Tibial artery (tissue), 4 donors: ENCODE results near the gene GTF2E1.

Experiments
- DNase-seq, 2 donors: peaks; one replicate each; pipeline ENCODE4 v3.0.0-alpha.2; 2019
- H3K27ac ChIP-seq, 2 donors: fragments of 200-600 bp; sonication (generic) in 1 of 2; 1 replicate in 1 of 2; 2 replicates in 1 of 2; pipeline ENCODE4 v1.5.1; 2018 to 2019; ENCODE audit warnings: mild to moderate bottlenecking in 1 of 2
- H3K27me3 ChIP-seq, 2 donors: fragments of 200-600 bp; sonication (generic) in 1 of 2; one replicate each; pipeline versions ENCODE4 v1.5.1 to v1.6.0; 2016 to 2019
- H3K36me3 ChIP-seq, 3 donors: fragments of 200-600 bp; sonication (generic) in 2 of 3; one replicate each; pipeline ENCODE4 v1.5.1; 2016 to 2019; ENCODE audit warnings: mild to moderate bottlenecking in 2 of 3
- H3K4me1 ChIP-seq, 4 donors: fragments of 200-600 bp; sonication (generic) in 2 of 4; 1 replicate in 3 of 4; 2 replicates in 1 of 4; pipeline ENCODE4 v1.5.1; 2016 to 2019
- H3K4me3 ChIP-seq, 2 donors: fragments of 200-600 bp; sonication (generic) in 1 of 2; 1 replicate in 1 of 2; 2 replicates in 1 of 2; pipeline ENCODE4 v1.5.1; 2018 to 2019; ENCODE audit warnings: mild to moderate bottlenecking in 2 of 2
- H3K9me3 ChIP-seq, 3 donors: fragments of 200-600 bp; sonication (generic) in 1 of 3; one replicate each; pipeline ENCODE4 v1.5.1; 2016 to 2019
- CTCF ChIP-seq, 2 experiments: fragments of 200-600 bp in 1 of 2; fragments of 450-650 bp in 1 of 2; IDR thresholded peaks; one replicate each; pipeline ENCODE4 v1.5.1; 2017 to 2019; ENCODE audit warnings: antibody characterized with exemption in 2 of 2, mild to moderate bottlenecking in 1 of 2, moderate library complexity in 1 of 2
- intact Hi-C: fragments of 100-400 bp; cut with DNase I; formaldehyde crosslinking; loops from one replicate; pipeline ENCODE4 v1.15.0; 2023; ENCODE audit warnings: low total_unique reads

The GTF2E1 gene

GRCh38 chr3:120801484-120801883, 58.9 kb downstream of the GTF2E1 start:
- intact Hi-C loops = no loop called here
- H3K36me3 ChIP-seq = no peaks in the 10 kb centered on the region
- no peak overlapping the region for H3K27ac ChIP-seq
- H3K4me3 ChIP-seq = no peak overlapping the region
- H3K9me3 ChIP-seq = no peaks in the 10 kb centered on the region
- no peaks in the 10 kb centered on the region for H3K27me3 ChIP-seq
- no peaks in the 10 kb centered on the region for H3K4me1 ChIP-seq
- DNase-seq = no peak
- no peak for TF ChIP-seq CTCF (IDR thresholded peaks at IDR 0.05)

GRCh38 chr3:120802916-120803315, 60.4 kb downstream of the GTF2E1 start:
- intact Hi-C loops = no loop called here
- H3K27me3 ChIP-seq = no peaks in the 10 kb centered on the region

GRCh38 chr3:120816728-120817127, 74.2 kb downstream of the GTF2E1 start:
- no peak for DNase-seq
- H3K4me1 ChIP-seq = no peaks in the 10 kb centered on the region
- no peaks in the 10 kb centered on the region for H3K27me3 ChIP-seq
- no peak for TF ChIP-seq CTCF (IDR thresholded peaks at IDR 0.05)
- H3K4me3 ChIP-seq = no peak overlapping the region
- H3K36me3 ChIP-seq = no peaks in the 10 kb centered on the region
- H3K9me3 ChIP-seq = no peaks in the 10 kb centered on the region
- intact Hi-C loops = no loop called here
- H3K27ac ChIP-seq = no peak overlapping the region

More at GRCh38 chr3:120802916-120803315, 60.4 kb downstream of the GTF2E1 start:
- no peak overlapping the region for H3K27ac ChIP-seq
- H3K9me3 ChIP-seq = no peaks in the 10 kb centered on the region
- H3K36me3 ChIP-seq = no peaks in the 10 kb centered on the region
- H3K4me1 ChIP-seq = no peaks in the 10 kb centered on the region
- no peak overlapping the region for H3K4me3 ChIP-seq
- TF ChIP-seq CTCF (IDR thresholded peaks at IDR 0.05) = no peak
- DNase-seq = no peak

- Histone ChIP-seq H3K27me3 (no peaks in the 10 kb centered on the region), H3K36me3 (no peaks in the 10 kb centered on the region), H3K9me3 (no peaks in the 10 kb centered on the region), H3K27ac (no peak overlapping the region), H3K4me3 (no peak overlapping the region), H3K4me1 (no peaks in the 10 kb centered on the region)
- intact Hi-C loops = no loop called here
- no peak for DNase-seq
- TF ChIP-seq CTCF (IDR thresholded peaks at IDR 0.05) = no peak
Measured at GRCh38 chr3:120820748-120821147, 78.2 kb downstream of the GTF2E1 start.

GRCh38 chr3:120821426-120821825, 78.9 kb downstream of the GTF2E1 start:
- TF ChIP-seq CTCF (IDR thresholded peaks at IDR 0.05) = no peak

GRCh38 chr3:120823156-120823555, 80.6 kb downstream of the GTF2E1 start:
- H3K36me3 ChIP-seq = no peaks in the 10 kb centered on the region
- intact Hi-C loops = no loop called here
- no peak for DNase-seq
- no peaks in the 10 kb centered on the region for H3K4me1 ChIP-seq
- H3K9me3 ChIP-seq = no peaks in the 10 kb centered on the region
- H3K27ac ChIP-seq = no peak overlapping the region
- no peak for TF ChIP-seq CTCF (IDR thresholded peaks at IDR 0.05)
- no peaks in the 10 kb centered on the region for H3K27me3 ChIP-seq
- H3K4me3 ChIP-seq = no peak overlapping the region

More at GRCh38 chr3:120821426-120821825, 78.9 kb downstream of the GTF2E1 start:
- H3K36me3 ChIP-seq = no peaks in the 10 kb centered on the region
- no peak for DNase-seq
- no peaks in the 10 kb centered on the region for H3K9me3 ChIP-seq
- no peaks in the 10 kb centered on the region for H3K4me1 ChIP-seq
- no peaks in the 10 kb centered on the region for H3K27me3 ChIP-seq
- intact Hi-C loops = no loop called here
- H3K4me3 ChIP-seq = no peak overlapping the region
- H3K27ac ChIP-seq = no peak overlapping the region
